GM13976 (cell line): Measurements from ENCODE around the gene SEZ6L2.
A peak's percentile ranks its signal among the peaks of the same experiment; 100 is the strongest.

Experiments
- DNase-seq: peaks from one replicate; pipeline ENCODE4 v3.0.0; 2012; ENCODE audit warnings: low spot score
- CTCF ChIP-seq: IDR thresholded peaks from 2 replicates; pipeline ENCODE4 v1.5.1; 2012; ENCODE audit warnings: borderline replicate concordance, mild to moderate bottlenecking; ENCODE audit not compliant: insufficient read depth; ENCODE audit errors: extremely low read depth, missing control alignments, control extremely low read depth
- in situ Hi-C: fragments of 300-500 bp; cut with MboI; formaldehyde crosslinking; loops from one replicate; pipeline ENCODE4 v1.12.0; 2022; ENCODE audit warnings: low sequenced_read_pairs, mixed read lengths, inconsistent platforms; ENCODE audit not compliant: unreplicated experiment

Gene SEZ6L2

GRCh38 chr16:29849505-29849904 is 49.8 kb downstream of the SEZ6L2 start:
- in situ Hi-C loops = no loop called here

GRCh38 chr16:29848420-29849297 is 50.7 kb downstream of the SEZ6L2 start:
- in situ Hi-C loops = no loop called here
- DNase-seq = peak; percentile 88
- peak; percentile 85 for TF ChIP-seq CTCF

More at GRCh38 chr16:29849505-29849904, 49.8 kb downstream of the SEZ6L2 start:
- no peak for DNase-seq
- no peak for TF ChIP-seq CTCF

GRCh38 chr16:29845656-29846055 is 53.7 kb downstream of the SEZ6L2 start:
- in situ Hi-C loops = no loop called here
- DNase-seq = no peak
- TF ChIP-seq CTCF = no peak

- TF ChIP-seq CTCF = no peak
- DNase-seq = no peak
- in situ Hi-C loops = no loop called here
Observed at GRCh38 chr16:29844575-29845331, 54.6 kb downstream of the SEZ6L2 start.

- no peak for DNase-seq
- in situ Hi-C loops = no loop called here
- no peak for TF ChIP-seq CTCF
Observed at GRCh38 chr16:29843931-29844330, 55.4 kb downstream of the SEZ6L2 start.

- in situ Hi-C loops = no loop called here
- DNase-seq = no peak
- TF ChIP-seq CTCF = no peak
Observed at GRCh38 chr16:29842732-29843346, 56.5 kb downstream of the SEZ6L2 start.
